ENCODE measurements around the gene KDSR.

KDSR gene, protein sequence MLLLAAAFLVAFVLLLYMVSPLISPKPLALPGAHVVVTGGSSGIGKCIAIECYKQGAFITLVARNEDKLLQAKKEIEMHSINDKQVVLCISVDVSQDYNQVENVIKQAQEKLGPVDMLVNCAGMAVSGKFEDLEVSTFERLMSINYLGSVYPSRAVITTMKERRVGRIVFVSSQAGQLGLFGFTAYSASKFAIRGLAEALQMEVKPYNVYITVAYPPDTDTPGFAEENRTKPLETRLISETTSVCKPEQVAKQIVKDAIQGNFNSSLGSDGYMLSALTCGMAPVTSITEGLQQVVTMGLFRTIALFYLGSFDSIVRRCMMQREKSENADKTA

GRCh38 chr18:63367053-63367953 is at the start of gene KDSR:
Gene KDSR (minus strand): TSS chr18:63367206. CDS start chr18:63367118, 88 bp downstream.
- H3K9me3 Mint-ChIP-seq, result peaks cover 6% of the 10 kb centered on the region
- peaks cover 16% of the 10 kb centered on the region for H3K36me3 Mint-ChIP-seq (ENCODE audit: low read depth)
- H3K27me3 Mint-ChIP-seq, result no peaks in the 10 kb centered on the region
- peaks cover 42% of the 10 kb centered on the region for H3K4me1 Mint-ChIP-seq (ENCODE audit: low read depth)
- H3K4me3 Mint-ChIP-seq, result peak within 1 kb of the TSS; percentile 98
- peak within 1 kb of the TSS; percentile 94 for H3K27ac Mint-ChIP-seq

- Mint-ChIP-seq H3K9me3 (no peaks in the 10 kb centered on the region), H3K36me3 (ENCODE audit: low read depth) (peaks cover 55% of the 10 kb centered on the region), H3K27me3 (no peaks in the 10 kb centered on the region), H3K4me1 (ENCODE audit: low read depth) (peaks cover 43% of the 10 kb centered on the region), H3K27ac (peak overlapping the region; percentile 32), H3K4me3 (no peak overlapping the region)
Measured at GRCh38 chr18:63412953-63413352, 45.9 kb upstream of the KDSR start.

- Mint-ChIP-seq H3K9me3 (no peaks in the 10 kb centered on the region), H3K36me3 (ENCODE audit: low read depth) (peaks cover 72% of the 10 kb centered on the region), H3K4me3 (no peak overlapping the region), H3K27me3 (no peaks in the 10 kb centered on the region), H3K4me1 (ENCODE audit: low read depth) (peaks cover 43% of the 10 kb centered on the region), H3K27ac (peak overlapping the region; percentile 63)
Measured at GRCh38 chr18:63410792-63411191, 43.8 kb upstream of the KDSR start.

GRCh38 chr18:63409301-63409700 is 42.3 kb upstream of the KDSR start:
- Mint-ChIP-seq H3K4me3 (no peak overlapping the region), H3K27ac (peak overlapping the region; percentile 63), H3K9me3 (no peaks in the 10 kb centered on the region), H3K36me3 (ENCODE audit: low read depth) (peaks cover 72% of the 10 kb centered on the region), H3K4me1 (ENCODE audit: low read depth) (peaks cover 43% of the 10 kb centered on the region), H3K27me3 (no peaks in the 10 kb centered on the region)

DNA sequence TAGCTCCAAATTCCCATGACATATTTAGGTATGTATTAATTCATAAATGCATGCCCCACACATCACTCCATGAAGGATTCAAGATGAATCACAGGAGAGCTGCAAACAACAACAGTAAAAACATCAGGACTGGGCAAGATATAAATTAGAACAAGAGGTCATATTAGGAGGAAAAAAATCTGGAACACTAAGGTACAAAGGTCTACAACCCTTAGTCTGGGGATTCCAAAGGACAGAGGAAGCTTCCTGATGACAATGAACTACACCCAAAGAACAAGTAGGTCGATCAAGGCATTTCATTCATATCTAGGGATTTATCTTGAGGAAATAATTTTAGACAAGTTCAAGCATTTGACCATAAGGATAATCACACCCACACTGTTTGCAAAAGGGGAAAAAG is 40.7 kb upstream of the KDSR start:
- Mint-ChIP-seq H3K27ac (no peak overlapping the region), H3K36me3 (ENCODE audit: low read depth) (peaks cover 73% of the 10 kb centered on the region), H3K4me1 (ENCODE audit: low read depth) (peaks cover 35% of the 10 kb centered on the region), H3K9me3 (no peaks in the 10 kb centered on the region), H3K27me3 (no peaks in the 10 kb centered on the region), H3K4me3 (no peak overlapping the region)

DNA sequence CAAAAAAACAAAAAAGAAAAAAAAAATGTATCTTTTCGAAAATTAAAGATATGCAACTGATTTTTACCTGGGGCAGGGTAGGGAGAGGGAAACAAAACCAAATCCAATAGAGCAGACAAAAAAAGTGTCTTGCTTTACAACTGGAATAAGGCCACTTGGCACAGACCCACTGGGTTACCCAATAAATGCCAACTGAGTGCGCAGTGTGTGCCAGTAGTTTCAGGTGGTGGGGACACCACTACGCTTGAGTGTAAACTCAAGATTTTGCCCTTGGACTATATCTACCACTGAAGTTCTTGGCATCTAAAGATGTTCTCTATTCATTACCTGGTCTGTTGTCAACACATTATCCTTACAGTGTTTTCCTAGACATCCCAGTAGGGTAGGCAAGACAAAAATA is 39.0 kb upstream of the KDSR start:
- Mint-ChIP-seq H3K27ac (no peak overlapping the region), H3K4me1 (ENCODE audit: low read depth) (peaks cover 24% of the 10 kb centered on the region)

DNA sequence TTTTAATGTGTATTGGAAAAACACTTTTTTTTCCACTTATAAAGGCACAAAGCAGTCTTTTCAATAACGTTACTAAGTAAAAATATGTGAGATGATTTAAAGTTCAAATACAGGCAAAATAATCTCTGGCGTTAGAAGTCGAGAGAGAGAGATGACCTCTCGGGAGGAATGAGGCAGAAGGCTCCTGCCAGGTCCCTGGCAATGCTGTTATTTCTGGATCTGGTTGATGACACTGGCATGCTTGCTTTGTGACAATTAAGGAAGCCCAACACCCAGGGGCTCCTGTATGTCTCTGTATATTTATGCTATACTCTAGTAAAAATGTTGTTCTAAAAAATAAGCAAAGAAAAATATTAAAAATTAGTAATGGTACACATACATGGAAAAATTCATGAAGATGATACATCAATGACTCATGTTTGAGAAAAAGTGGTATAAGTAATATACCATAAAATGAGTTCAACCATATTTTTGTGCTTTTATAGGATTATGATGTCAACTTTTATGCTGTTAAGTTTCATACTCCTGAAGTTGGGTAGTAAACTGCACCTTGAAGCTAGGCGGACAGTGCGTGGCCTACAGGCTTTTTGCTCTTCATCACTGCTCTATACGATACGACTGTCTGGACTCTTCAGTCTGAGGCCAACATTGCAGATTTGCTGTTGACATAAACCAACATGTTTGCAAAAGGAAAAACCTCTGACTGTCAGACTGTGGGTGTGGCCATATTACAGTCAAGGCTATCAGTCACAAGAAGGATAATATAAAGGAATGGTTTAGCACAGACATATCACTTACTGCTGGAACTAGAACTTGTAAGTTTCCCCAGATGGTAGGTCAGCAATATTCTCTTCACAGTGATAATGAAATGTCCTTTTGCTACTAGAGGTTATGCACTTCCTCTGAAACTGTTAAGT is 35.5 kb upstream of the KDSR start:
- Mint-ChIP-seq H3K9me3 (no peaks in the 10 kb centered on the region), H3K27ac (peak overlapping the region; percentile 54), H3K4me3 (no peak overlapping the region), H3K36me3 (ENCODE audit: low read depth) (peaks cover 69% of the 10 kb centered on the region), H3K4me1 (ENCODE audit: low read depth) (peaks cover 7% of the 10 kb centered on the region), H3K27me3 (no peaks in the 10 kb centered on the region)

More for the DNA sequence above, 39.0 kb upstream of the KDSR start:
- H3K27me3 Mint-ChIP-seq, result no peaks in the 10 kb centered on the region
- no peaks in the 10 kb centered on the region for H3K9me3 Mint-ChIP-seq
- H3K4me3 Mint-ChIP-seq, result no peak overlapping the region
- H3K36me3 Mint-ChIP-seq (ENCODE audit: low read depth), result peaks cover 71% of the 10 kb centered on the region

DNA sequence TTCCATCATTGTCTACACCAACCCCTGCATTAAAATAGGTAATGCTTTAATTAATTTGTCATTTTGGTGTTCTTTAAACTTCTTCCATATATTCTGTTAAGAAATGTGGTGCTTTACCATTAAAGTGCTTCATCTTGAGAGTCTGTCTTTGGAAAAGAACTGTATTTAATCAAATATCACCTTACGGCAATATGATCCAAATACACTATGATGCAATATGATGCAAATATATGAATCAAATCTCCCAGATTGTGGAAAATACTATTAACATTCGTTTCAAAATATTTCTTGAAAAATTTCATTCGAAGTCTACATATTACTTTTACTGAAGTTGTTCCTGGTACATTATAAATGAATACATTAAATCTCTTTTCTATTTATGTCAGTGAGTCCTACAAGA is 32.3 kb upstream of the KDSR start:
- Mint-ChIP-seq H3K27ac (no peak overlapping the region), H3K36me3 (ENCODE audit: low read depth) (peaks cover 66% of the 10 kb centered on the region), H3K4me1 (ENCODE audit: low read depth) (peaks cover 7% of the 10 kb centered on the region), H3K27me3 (no peaks in the 10 kb centered on the region), H3K4me3 (no peak overlapping the region), H3K9me3 (no peaks in the 10 kb centered on the region)

- peaks cover 55% of the 10 kb centered on the region for H3K36me3 Mint-ChIP-seq (ENCODE audit: low read depth)
- no peaks in the 10 kb centered on the region for H3K9me3 Mint-ChIP-seq
- no peak overlapping the region for H3K4me3 Mint-ChIP-seq
- H3K27me3 Mint-ChIP-seq, result no peaks in the 10 kb centered on the region
- peaks cover 7% of the 10 kb centered on the region for H3K4me1 Mint-ChIP-seq (ENCODE audit: low read depth)
- H3K27ac Mint-ChIP-seq, result no peak overlapping the region
Measured at GRCh38 chr18:63397349-63397748, 30.3 kb upstream of the KDSR start.

DNA sequence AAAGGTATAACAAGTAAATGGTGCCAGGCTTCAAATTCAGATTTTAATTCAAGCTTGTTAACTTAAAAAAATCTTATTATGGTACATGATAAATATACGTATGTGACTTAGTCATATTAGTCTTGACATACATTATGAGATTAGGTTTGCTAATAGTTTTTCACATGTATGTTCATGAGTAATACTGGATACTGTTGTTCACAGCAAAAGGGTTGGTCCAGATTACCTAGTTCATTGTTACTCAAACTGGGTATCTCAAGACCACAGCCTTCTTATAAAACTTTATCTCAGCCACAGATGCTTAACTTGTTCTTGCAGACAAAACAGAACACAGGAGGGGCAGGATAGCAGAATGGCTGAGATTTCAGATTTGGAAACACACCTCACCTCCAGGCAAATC is 28.5 kb upstream of the KDSR start:
- Mint-ChIP-seq H3K4me3 (no peak overlapping the region), H3K36me3 (ENCODE audit: low read depth) (peaks cover 56% of the 10 kb centered on the region), H3K4me1 (ENCODE audit: low read depth) (peaks cover 7% of the 10 kb centered on the region), H3K9me3 (no peaks in the 10 kb centered on the region), H3K27ac (no peak overlapping the region), H3K27me3 (no peaks in the 10 kb centered on the region)

GRCh38 chr18:63394954-63395353 is 27.9 kb upstream of the KDSR start:
- no peaks in the 10 kb centered on the region for H3K9me3 Mint-ChIP-seq
- H3K4me1 Mint-ChIP-seq (ENCODE audit: low read depth), result peaks cover 2% of the 10 kb centered on the region
- peaks cover 50% of the 10 kb centered on the region for H3K36me3 Mint-ChIP-seq (ENCODE audit: low read depth)
- H3K4me3 Mint-ChIP-seq, result no peak overlapping the region
- H3K27me3 Mint-ChIP-seq, result no peaks in the 10 kb centered on the region
- H3K27ac Mint-ChIP-seq, result no peak overlapping the region

GRCh38 chr18:63387861-63388260 is 20.9 kb upstream of the KDSR start:
- H3K9me3 Mint-ChIP-seq, result no peaks in the 10 kb centered on the region
- H3K4me1 Mint-ChIP-seq (ENCODE audit: low read depth), result no peaks in the 10 kb centered on the region
- H3K27ac Mint-ChIP-seq, result no peak overlapping the region
- no peaks in the 10 kb centered on the region for H3K27me3 Mint-ChIP-seq
- H3K4me3 Mint-ChIP-seq, result no peak overlapping the region
- peaks cover 48% of the 10 kb centered on the region for H3K36me3 Mint-ChIP-seq (ENCODE audit: low read depth)

DNA sequence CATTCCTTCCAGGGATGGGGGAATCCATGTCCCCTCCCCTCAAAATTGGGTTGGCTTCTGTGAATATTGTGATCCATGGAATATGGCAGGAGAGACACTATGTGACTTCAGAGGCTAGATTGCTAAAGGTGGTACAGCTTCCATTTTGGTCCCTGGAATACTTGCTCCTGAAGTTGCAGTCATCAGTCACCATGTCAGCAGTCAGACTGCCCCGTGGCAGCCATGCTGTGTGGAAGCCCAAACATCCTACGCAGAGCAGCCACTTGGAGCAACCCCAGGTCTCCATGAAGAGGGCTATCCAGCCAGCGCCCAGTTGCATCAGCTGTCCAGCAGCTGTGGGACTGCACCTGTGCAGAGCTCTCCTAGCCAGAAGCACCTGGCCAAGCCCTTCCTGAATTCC is 15.8 kb upstream of the KDSR start:
- Mint-ChIP-seq H3K4me3 (no peak overlapping the region), H3K27ac (no peak overlapping the region), H3K36me3 (ENCODE audit: low read depth) (peaks cover 33% of the 10 kb centered on the region), H3K27me3 (no peaks in the 10 kb centered on the region), H3K9me3 (no peaks in the 10 kb centered on the region), H3K4me1 (ENCODE audit: low read depth) (peaks cover 23% of the 10 kb centered on the region)

GRCh38 chr18:63379639-63379962 is 12.6 kb upstream of the KDSR start:
- Mint-ChIP-seq H3K4me1 (ENCODE audit: low read depth) (peaks cover 23% of the 10 kb centered on the region), H3K27ac (peak overlapping the region; percentile 2), H3K36me3 (ENCODE audit: low read depth) (peaks cover 20% of the 10 kb centered on the region), H3K9me3 (peaks cover 6% of the 10 kb centered on the region), H3K4me3 (peak overlapping the region; percentile 15), H3K27me3 (no peaks in the 10 kb centered on the region)
